ENCODE data around the gene ADCY5. TPM values are rescaled to one million over a fixed set of nuclear protein-coding genes. Genes with fewer than 3 reads are reported as not detected.

ADCY5 gene
- total RNA-seq, 1 experiment from 2014 or later: 0.49 TPM

DNA sequence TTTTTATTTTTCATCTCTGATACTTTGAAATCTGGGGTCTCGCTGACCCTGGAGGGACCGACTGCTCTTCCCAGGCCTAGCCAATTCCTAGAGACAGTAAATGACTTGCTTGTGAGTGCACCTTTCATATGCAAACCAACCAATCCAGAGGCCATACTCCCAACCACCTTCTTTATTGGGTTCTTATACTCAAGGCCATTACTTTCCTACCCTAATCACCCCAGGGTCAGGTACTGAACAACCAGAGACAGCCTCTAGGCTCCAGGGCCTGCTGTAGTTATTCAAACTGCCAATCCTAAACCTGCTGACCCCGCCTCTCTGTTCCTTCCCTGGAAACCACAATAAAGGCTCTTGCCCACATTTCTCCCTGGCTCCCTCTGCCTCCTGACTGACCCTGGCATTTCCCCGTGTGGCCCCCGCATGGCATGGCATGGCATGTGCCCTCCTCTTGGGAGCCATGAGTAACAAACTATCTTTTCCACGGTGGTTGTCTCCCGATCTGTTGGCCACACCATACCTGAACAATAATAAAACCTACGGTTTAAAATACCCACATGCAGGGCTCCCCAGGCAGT lies 42.9 kb downstream of the ADCY5 start:
- no TSS peak for BruUV-seq (replicated peaks)

DNA sequence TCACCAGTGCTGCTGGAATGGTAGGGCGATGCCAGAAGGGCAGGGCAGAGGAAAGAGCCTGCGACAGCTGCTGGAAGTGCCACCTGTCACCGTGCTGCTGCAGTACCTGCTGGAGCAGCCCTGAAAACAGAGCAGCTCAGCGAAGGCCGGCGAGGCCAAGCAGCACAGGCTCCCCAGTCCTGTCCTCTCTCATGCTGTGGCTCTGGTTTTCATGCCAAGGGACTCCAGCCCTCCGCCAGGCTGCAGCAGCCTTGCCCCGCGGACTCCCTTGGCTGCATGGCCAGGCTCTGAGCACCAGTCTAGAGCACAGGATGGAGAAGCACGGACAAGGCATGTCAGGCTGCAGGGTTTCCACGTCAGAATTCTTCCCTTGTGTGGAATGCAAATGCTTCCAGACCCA lies 43.9 kb downstream of the ADCY5 start:
- ATAC-seq (no peak), DNase-seq (ENCODE audit: low read depth, low spot score) (no peak)
- H3K79me2 ChIP-seq (ENCODE audit: insufficient read depth, low read length): no peaks in the 10 kb centered on the region
- H3K9me2 ChIP-seq (ENCODE audit: insufficient read depth): no peaks in the 10 kb centered on the region
- intact Hi-C loops (cut with micrococcal nuclease): no loop called here
- no peak overlapping the region for H3K4me2 ChIP-seq (ENCODE audit: low read length)
- no peaks in the 10 kb centered on the region for H3K9me3 ChIP-seq (ENCODE audit: control insufficient read depth in 1 of 2, insufficient read depth in 1 of 2, low read depth in 1 of 2, low read length in 2 of 2)
- H2AFZ ChIP-seq (ENCODE audit: low read depth, low read length, poor library complexity, severe bottlenecking): no peak overlapping the region
- no peaks in the 10 kb centered on the region for H4K20me1 ChIP-seq (ENCODE audit: insufficient read depth)
- ChIA-PET CTCF (no interaction called here), RAD21 (ENCODE audit: low non-redundant PET in 1 of 2, low total read pairs in 2 of 2, uncharacterized antibody in 2 of 2, unreplicated experiment in 2 of 2) (no interaction called here), POLR2A (no interaction called here)
- BruUV-seq (replicated peaks): no TSS peak
- H3K9ac ChIP-seq (ENCODE audit: low read length): no peak overlapping the region
- H3K36me3 ChIP-seq (ENCODE audit: control insufficient read depth in 1 of 2, insufficient read depth in 2 of 2, low read length in 2 of 2): no peaks in the 10 kb centered on the region
- H3K4me1 ChIP-seq (ENCODE audit: control insufficient read depth in 1 of 2, insufficient read depth in 2 of 2, low read length in 2 of 2): no peaks in the 10 kb centered on the region; a peak in 1 of 4 replicates
- H3K27ac ChIP-seq (ENCODE audit: low read depth, low read length): no peak overlapping the region
- H3K4me3 ChIP-seq (replicated peaks in 1 of 2; ENCODE audit: low read depth in 1 of 2, low read length in 2 of 2): no peak overlapping the region
- peaks cover 8% of the 10 kb centered on the region for H3K27me3 ChIP-seq (ENCODE audit: insufficient read depth, low read length)
- no peak for TF ChIP-seq EZH2 (IDR thresholded peaks at IDR 0.05)
- no peak for TF ChIP-seq EZH2phosphoT487 (IDR thresholded peaks at IDR 0.05; ENCODE audit: borderline replicate concordance)
- TF ChIP-seq, protein P1, sequence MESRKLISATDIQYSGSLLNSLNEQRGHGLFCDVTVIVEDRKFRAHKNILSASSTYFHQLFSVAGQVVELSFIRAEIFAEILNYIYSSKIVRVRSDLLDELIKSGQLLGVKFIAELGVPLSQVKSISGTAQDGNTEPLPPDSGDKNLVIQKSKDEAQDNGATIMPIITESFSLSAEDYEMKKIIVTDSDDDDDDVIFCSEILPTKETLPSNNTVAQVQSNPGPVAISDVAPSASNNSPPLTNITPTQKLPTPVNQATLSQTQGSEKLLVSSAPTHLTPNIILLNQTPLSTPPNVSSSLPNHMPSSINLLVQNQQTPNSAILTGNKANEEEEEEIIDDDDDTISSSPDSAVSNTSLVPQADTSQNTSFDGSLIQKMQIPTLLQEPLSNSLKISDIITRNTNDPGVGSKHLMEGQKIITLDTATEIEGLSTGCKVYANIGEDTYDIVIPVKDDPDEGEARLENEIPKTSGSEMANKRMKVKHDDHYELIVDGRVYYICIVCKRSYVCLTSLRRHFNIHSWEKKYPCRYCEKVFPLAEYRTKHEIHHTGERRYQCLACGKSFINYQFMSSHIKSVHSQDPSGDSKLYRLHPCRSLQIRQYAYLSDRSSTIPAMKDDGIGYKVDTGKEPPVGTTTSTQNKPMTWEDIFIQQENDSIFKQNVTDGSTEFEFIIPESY (IDR thresholded peaks at IDR 0.05; ENCODE audit: extremely low read depth, insufficient replicate concordance, low read length): no peak
- no peak for TF ChIP-seq SP1 (IDR thresholded peaks at IDR 0.05; ENCODE audit: low read depth)
- no peak for TF ChIP-seq SRF (IDR thresholded peaks at IDR 0.05; ENCODE audit: low read depth)
- no peak for TF ChIP-seq ZNF274 (IDR thresholded peaks at IDR 0.05; ENCODE audit: low read depth, low read length)
- TF ChIP-seq RAD21 (IDR thresholded peaks at IDR 0.05; ENCODE audit: low read depth): no peak
- TF ChIP-seq, protein P2, sequence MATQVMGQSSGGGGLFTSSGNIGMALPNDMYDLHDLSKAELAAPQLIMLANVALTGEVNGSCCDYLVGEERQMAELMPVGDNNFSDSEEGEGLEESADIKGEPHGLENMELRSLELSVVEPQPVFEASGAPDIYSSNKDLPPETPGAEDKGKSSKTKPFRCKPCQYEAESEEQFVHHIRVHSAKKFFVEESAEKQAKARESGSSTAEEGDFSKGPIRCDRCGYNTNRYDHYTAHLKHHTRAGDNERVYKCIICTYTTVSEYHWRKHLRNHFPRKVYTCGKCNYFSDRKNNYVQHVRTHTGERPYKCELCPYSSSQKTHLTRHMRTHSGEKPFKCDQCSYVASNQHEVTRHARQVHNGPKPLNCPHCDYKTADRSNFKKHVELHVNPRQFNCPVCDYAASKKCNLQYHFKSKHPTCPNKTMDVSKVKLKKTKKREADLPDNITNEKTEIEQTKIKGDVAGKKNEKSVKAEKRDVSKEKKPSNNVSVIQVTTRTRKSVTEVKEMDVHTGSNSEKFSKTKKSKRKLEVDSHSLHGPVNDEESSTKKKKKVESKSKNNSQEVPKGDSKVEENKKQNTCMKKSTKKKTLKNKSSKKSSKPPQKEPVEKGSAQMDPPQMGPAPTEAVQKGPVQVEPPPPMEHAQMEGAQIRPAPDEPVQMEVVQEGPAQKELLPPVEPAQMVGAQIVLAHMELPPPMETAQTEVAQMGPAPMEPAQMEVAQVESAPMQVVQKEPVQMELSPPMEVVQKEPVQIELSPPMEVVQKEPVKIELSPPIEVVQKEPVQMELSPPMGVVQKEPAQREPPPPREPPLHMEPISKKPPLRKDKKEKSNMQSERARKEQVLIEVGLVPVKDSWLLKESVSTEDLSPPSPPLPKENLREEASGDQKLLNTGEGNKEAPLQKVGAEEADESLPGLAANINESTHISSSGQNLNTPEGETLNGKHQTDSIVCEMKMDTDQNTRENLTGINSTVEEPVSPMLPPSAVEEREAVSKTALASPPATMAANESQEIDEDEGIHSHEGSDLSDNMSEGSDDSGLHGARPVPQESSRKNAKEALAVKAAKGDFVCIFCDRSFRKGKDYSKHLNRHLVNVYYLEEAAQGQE (IDR thresholded peaks at IDR 0.05; ENCODE audit: low read depth): no peak
- TF ChIP-seq, protein P3, sequence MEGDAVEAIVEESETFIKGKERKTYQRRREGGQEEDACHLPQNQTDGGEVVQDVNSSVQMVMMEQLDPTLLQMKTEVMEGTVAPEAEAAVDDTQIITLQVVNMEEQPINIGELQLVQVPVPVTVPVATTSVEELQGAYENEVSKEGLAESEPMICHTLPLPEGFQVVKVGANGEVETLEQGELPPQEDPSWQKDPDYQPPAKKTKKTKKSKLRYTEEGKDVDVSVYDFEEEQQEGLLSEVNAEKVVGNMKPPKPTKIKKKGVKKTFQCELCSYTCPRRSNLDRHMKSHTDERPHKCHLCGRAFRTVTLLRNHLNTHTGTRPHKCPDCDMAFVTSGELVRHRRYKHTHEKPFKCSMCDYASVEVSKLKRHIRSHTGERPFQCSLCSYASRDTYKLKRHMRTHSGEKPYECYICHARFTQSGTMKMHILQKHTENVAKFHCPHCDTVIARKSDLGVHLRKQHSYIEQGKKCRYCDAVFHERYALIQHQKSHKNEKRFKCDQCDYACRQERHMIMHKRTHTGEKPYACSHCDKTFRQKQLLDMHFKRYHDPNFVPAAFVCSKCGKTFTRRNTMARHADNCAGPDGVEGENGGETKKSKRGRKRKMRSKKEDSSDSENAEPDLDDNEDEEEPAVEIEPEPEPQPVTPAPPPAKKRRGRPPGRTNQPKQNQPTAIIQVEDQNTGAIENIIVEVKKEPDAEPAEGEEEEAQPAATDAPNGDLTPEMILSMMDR (IDR thresholded peaks at IDR 0.05 in 2 of 3, conservative IDR thresholded peaks at IDR 0.05 in 1 of 3; ENCODE audit: borderline replicate concordance in 1 of 3, insufficient read depth in 1 of 3, low read depth in 2 of 3, low read length in 2 of 3): no peak

More for the DNA sequence above, 42.9 kb downstream of the ADCY5 start:
- ChIA-PET CTCF (no interaction called here), POLR2A (no interaction called here), RAD21 (ENCODE audit: low non-redundant PET in 1 of 2, low total read pairs in 2 of 2, uncharacterized antibody in 2 of 2, unreplicated experiment in 2 of 2) (no interaction called here)
- TF ChIP-seq JUND (IDR thresholded peaks at IDR 0.05) (no peak), SP1 (IDR thresholded peaks at IDR 0.05; ENCODE audit: low read depth) (no peak), SIN3A (IDR thresholded peaks at IDR 0.05; ENCODE audit: low read depth) (no peak)
- no peaks in the 10 kb centered on the region for H3K36me3 ChIP-seq (ENCODE audit: control insufficient read depth in 1 of 2, insufficient read depth in 2 of 2, low read length in 2 of 2)
- no peak overlapping the region for H3K4me2 ChIP-seq (ENCODE audit: low read length)
- H3K79me2 ChIP-seq (ENCODE audit: insufficient read depth, low read length): no peaks in the 10 kb centered on the region
- no peak overlapping the region for H3K4me3 ChIP-seq (replicated peaks in 1 of 2; ENCODE audit: low read depth in 1 of 2, low read length in 2 of 2)
- H3K9ac ChIP-seq (ENCODE audit: low read length): no peak overlapping the region
- peaks cover 4% of the 10 kb centered on the region; the same call in 1 of the 2 replicates for H3K27me3 ChIP-seq (ENCODE audit: insufficient read depth, low read length)
- DNase-seq (ENCODE audit: low read depth, low spot score) (no peak), ATAC-seq (no peak)
- no peaks in the 10 kb centered on the region for H3K9me3 ChIP-seq (ENCODE audit: control insufficient read depth in 1 of 2, insufficient read depth in 1 of 2, low read depth in 1 of 2, low read length in 2 of 2)
- no peaks in the 10 kb centered on the region for H4K20me1 ChIP-seq (ENCODE audit: insufficient read depth)
- no peaks in the 10 kb centered on the region; a peak in 1 of 4 replicates for H3K4me1 ChIP-seq (ENCODE audit: control insufficient read depth in 1 of 2, insufficient read depth in 2 of 2, low read length in 2 of 2)
- no peaks in the 10 kb centered on the region for H3K9me2 ChIP-seq (ENCODE audit: insufficient read depth)
- no peak overlapping the region for H2AFZ ChIP-seq (ENCODE audit: low read depth, low read length, poor library complexity, severe bottlenecking)
- intact Hi-C loops (cut with micrococcal nuclease): no loop called here
- H3K27ac ChIP-seq (ENCODE audit: low read depth, low read length): no peak overlapping the region
